Endothelial cell of umbilical vein (primary cell): ENCODE measurements around the gene UNCX. TPM values are rescaled to one million over a fixed set of nuclear protein-coding genes. Genes with fewer than 3 reads are reported as not detected.

Experiments used
- BruUV-seq: library from RNA; stranded (reverse); fragments of 400-500 nt; replicated peaks from 2 replicates; lab custom pipeline; 2021; lab: Mats Ljungman, UMichigan
- CTCF ChIA-PET: fragments of 300-600, 350-600 bp; sonication (Branson Sonifier 250); formaldehyde crosslinking; loops from one replicate; lab custom pipeline; 2021; ENCODE audit warnings: antibody characterized with exemption, inconsistent platforms; lab: Charles Lee
- POLR2A ChIA-PET: fragments of 300-600, 350-600 bp; sonication (Branson Sonifier 250); formaldehyde crosslinking; loops from one replicate; lab custom pipeline; 2021; ENCODE audit warnings: antibody characterized with exemption, inconsistent platforms; lab: Charles Lee
- DNase-seq: peaks from one replicate; pipeline ENCODE4 v3.0.0-alpha.2; 2011; ENCODE audit warnings: low read depth, low spot score
- FAIRE-seq: peaks from 2 replicates; lab custom pipeline; 2011; peaks lifted over from hg19 to GRCh38; lab: Jason Lieb, UNC
- H2AFZ ChIP-seq: 2 replicates; pipeline ENCODE4 v1.6.0; 2012; ENCODE audit warnings: low read depth, low read length, control low read depth, inconsistent platforms
- H3K27ac ChIP-seq: 2 replicates; pipeline ENCODE4 v1.5.1; 2011; ENCODE audit warnings: low read depth, mild to moderate bottlenecking, control low read depth, low read length, moderate library complexity; ENCODE audit not compliant: insufficient read depth
- H3K27me3 ChIP-seq, 2 experiments: 2 replicates each; pipeline versions ENCODE4 v1.6.0 to v1.6.1; 2011; ENCODE audit warnings: low read length in 2 of 2, mixed read lengths in 1 of 2; ENCODE audit not compliant: control insufficient read depth in 2 of 2, insufficient read depth in 2 of 2
- H3K36me3 ChIP-seq, 2 experiments: 2 replicates in 1 of 2; 3 replicates in 1 of 2; pipeline ENCODE4 v1.5.1; 2011; ENCODE audit warnings: low read length in 2 of 2, mild to moderate bottlenecking in 1 of 2, moderate library complexity in 1 of 2; ENCODE audit not compliant: control insufficient read depth in 2 of 2, insufficient read depth in 2 of 2; ENCODE audit errors: extremely low read depth in 1 of 2
- H3K4me1 ChIP-seq: 3 replicates; pipeline ENCODE4 v1.5.1; 2011; ENCODE audit warnings: mild to moderate bottlenecking, low read length; ENCODE audit not compliant: control insufficient read depth, insufficient read depth; ENCODE audit errors: extremely low read depth
- H3K4me2 ChIP-seq: 2 replicates; pipeline ENCODE4 v1.6.1; 2011; ENCODE audit warnings: low read length, control low read depth, mixed read lengths; ENCODE audit not compliant: insufficient read depth
- H3K4me3 ChIP-seq, 3 experiments: fragments of 200-600 bp in 1 of 3; sonication (generic), shearing (Covaris generic) in 1 of 3; replicated peaks in 1 of 3; 2 replicates each; pipeline ENCODE4 v1.5.1; 2011 to 2016; ENCODE audit warnings: control low read depth in 3 of 3, low read length in 3 of 3, mild to moderate bottlenecking in 2 of 3, inconsistent platforms in 1 of 3, low read depth in 1 of 3, moderate library complexity in 1 of 3; ENCODE audit not compliant: insufficient read depth in 1 of 3
- H3K79me2 ChIP-seq: 2 replicates; pipeline ENCODE4 v1.6.0; 2012; ENCODE audit warnings: low read length, inconsistent platforms; ENCODE audit not compliant: control insufficient read depth, insufficient read depth
- H3K9ac ChIP-seq: replicated peaks from 2 replicates; pipeline ENCODE3; 2011; ENCODE audit warnings: low read length, control low read depth; ENCODE audit not compliant: insufficient read depth; ENCODE audit errors: extremely low read depth
- H3K9me1 ChIP-seq: replicated peaks from 3 replicates; pipeline ENCODE4 v1.6.0; 2011; ENCODE audit warnings: mild to moderate bottlenecking, low read length; ENCODE audit not compliant: control insufficient read depth, insufficient read depth; ENCODE audit errors: extremely low read depth
- H3K9me3 ChIP-seq: replicated peaks from 2 replicates; pipeline ENCODE4 v1.5.1; 2012; ENCODE audit warnings: low read length, inconsistent platforms; ENCODE audit not compliant: control insufficient read depth, insufficient read depth
- H4K20me1 ChIP-seq: replicated peaks from 2 replicates; pipeline ENCODE3; 2011; ENCODE audit warnings: mild to moderate bottlenecking, low read length; ENCODE audit not compliant: control insufficient read depth, insufficient read depth; ENCODE audit errors: extremely low read depth
- CTCF ChIP-seq, 2 donors: IDR thresholded peaks; 1 replicate in 1 of 2; 2 replicates in 1 of 2; pipeline ENCODE4 v1.5.1; 2011; ENCODE audit warnings: low read length in 2 of 2, mild to moderate bottlenecking in 2 of 2, moderate library complexity in 2 of 2, control low read depth in 1 of 2, inconsistent platforms in 1 of 2, low read depth in 1 of 2; ENCODE audit not compliant: insufficient read depth in 1 of 2; ENCODE audit errors: extremely low read depth in 1 of 2
- EZH2 ChIP-seq: IDR thresholded peaks from 2 replicates; pipeline ENCODE4 v1.6.1; 2012; ENCODE audit warnings: borderline replicate concordance, low read depth, mild to moderate bottlenecking, moderate library complexity, low read length, inconsistent platforms; ENCODE audit not compliant: severe bottlenecking
- FOS ChIP-seq: IDR thresholded peaks from 2 replicates; pipeline ENCODE4 v1.6.1; 2011; ENCODE audit warnings: mild to moderate bottlenecking, low read length, moderate library complexity, borderline replicate concordance; ENCODE audit not compliant: insufficient read depth
- GATA2 ChIP-seq: IDR thresholded peaks from 2 replicates; pipeline ENCODE4 v1.7.0; 2011; ENCODE audit warnings: low read depth, mild to moderate bottlenecking, moderate library complexity, mixed read lengths, low read length; ENCODE audit not compliant: insufficient read length, insufficient read depth
- JUN ChIP-seq: IDR thresholded peaks from 2 replicates; pipeline ENCODE4 v1.6.1; 2011; ENCODE audit warnings: borderline replicate concordance, low read depth; ENCODE audit not compliant: insufficient read length, insufficient read depth
- MAX ChIP-seq: IDR thresholded peaks from 2 replicates; pipeline ENCODE4 v1.6.1; 2011; ENCODE audit not compliant: insufficient read depth, insufficient read length
- MYC ChIP-seq: IDR thresholded peaks from one replicate; pipeline ENCODE4 v1.6.1; 2011; ENCODE audit warnings: mild to moderate bottlenecking, low read depth, low read length
- POLR2A ChIP-seq: IDR thresholded peaks from 2 replicates; pipeline ENCODE4 v1.6.1; 2012; ENCODE audit warnings: low read depth, mild to moderate bottlenecking, control low read depth, low read length
- POLR2AphosphoS5 ChIP-seq: IDR thresholded peaks from 2 replicates; pipeline ENCODE4 v1.6.1; 2012; ENCODE audit warnings: low read depth, mild to moderate bottlenecking, control low read depth, low read length, moderate library complexity; ENCODE audit not compliant: insufficient read depth
- dilution Hi-C: fragments of 300-500 bp; cut with MboI; formaldehyde crosslinking; loops from one replicate; pipeline ENCODE4 v1.15.0; 2019; ENCODE audit warnings: low sequenced_read_pairs; ENCODE audit not compliant: extremely low pct_ligation_motif_present
- intact Hi-C: fragments of 100-400 bp; cut with micrococcal nuclease; formaldehyde crosslinking; loops from one replicate; pipeline ENCODE4 v1.10.0; 2022
- polyA plus RNA-seq, 4 experiments: library from polyadenylated mRNA; depleted of rRNA in 3 of 4; stranded (reverse) in 3 of 4; unstranded in 1 of 4; fragments of >200 nt; gene quantifications; 2 replicates each; pipeline versions ENCODE4 v1.2.1 to v1.2.3, GENCODE V29; 2011 to 2012; ENCODE audit warnings: missing spikeins in 1 of 4
- total RNA-seq: library from RNA; stranded (reverse); gene quantifications from 2 replicates; pipeline ENCODE4 v1.2.3, GENCODE V29; 2021

UNCX gene
- total and polyA plus RNA-seq, 2 donors (not counting 3 experiments of a cell fraction or from before 2014, with no cell fraction given) = not detected

DNA sequence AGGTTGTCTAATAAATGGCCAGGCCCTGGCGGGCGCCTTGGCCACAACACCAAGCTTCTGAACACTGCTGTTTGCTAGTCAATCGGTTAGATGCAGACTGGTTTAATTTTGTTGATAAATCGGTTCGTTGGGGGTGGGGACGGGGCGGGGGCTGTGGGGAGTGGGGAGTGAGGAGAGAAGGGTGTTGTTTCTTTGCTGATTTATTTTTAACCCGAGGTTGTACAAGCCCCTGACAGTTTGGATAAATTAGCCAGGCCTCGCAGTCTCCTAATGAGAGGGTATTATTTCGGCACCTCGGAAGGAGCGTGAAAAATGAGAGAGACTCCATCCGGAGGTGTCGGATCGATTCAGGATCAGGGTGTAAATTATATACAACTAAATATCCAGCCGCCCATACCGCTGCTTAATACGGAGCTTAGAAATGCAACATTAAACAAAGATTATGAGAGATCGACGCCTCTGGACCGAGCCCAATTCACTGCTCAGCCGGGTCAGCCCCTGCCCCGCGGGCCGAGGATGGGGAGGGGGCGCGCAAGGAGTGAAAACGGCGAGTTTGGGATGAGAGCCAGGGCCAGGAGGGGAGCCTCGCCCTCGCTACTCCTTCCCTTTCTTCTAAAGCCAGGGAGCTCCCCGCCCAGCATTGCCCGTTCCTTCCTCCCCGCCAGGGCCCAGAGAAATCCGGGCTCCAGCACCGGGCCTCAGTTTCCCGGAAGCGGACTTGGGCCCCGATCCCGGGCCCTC lies 8.0 kb downstream of the UNCX start:
- ChIA-PET CTCF (interaction anchor here (1.8 kb wide), 1 partner anchor 8 kb away, joined by 5 read pairs; no protein-coding TSS in a partner anchor), POLR2A (interaction anchor here (0.6 kb wide), 1 partner anchor 550 kb away, joined by 3 read pairs; no protein-coding TSS in a partner anchor)
- Histone ChIP-seq H3K9ac (no peak overlapping the region), H3K4me2 (no peak overlapping the region), H3K9me1 (no peaks in the 10 kb centered on the region), H4K20me1 (peaks cover 5% of the 10 kb centered on the region), H3K4me1 (no peaks in the 10 kb centered on the region), H3K9me3 (no peaks in the 10 kb centered on the region), H3K79me2 (no peaks in the 10 kb centered on the region), H2AFZ (no peak overlapping the region), H3K36me3 (no peaks in the 10 kb centered on the region), H3K27ac (no peak overlapping the region), H3K4me3 (no peak overlapping the region), H3K27me3 (peaks cover 74 to 92% of the 10 kb centered on the region in 2 experiments)
- no TSS peak for BruUV-seq
- no peak for DNase-seq
- TF ChIP-seq EZH2 (no peak), POLR2A (no peak), MAX (no peak), POLR2AphosphoS5 (no peak), FOS (no peak), CTCF (IDR thresholded peaks at IDR 0.05; ENCODE audit: extremely low read depth in 1 of 2, insufficient read depth in 1 of 2, low read depth in 1 of 2, low read length in 2 of 2) (no peak), JUN (no peak), GATA2 (no peak), MYC (no peak)
- intact Hi-C loops (no loop called here), dilution Hi-C loops (no loop called here)
- FAIRE-seq = no peak
